Ascending aorta (tissue), 2 donors: Measurements from ENCODE around the gene RAD51B. TPM values are rescaled to one million over a fixed set of nuclear protein-coding genes. Genes with fewer than 3 reads are reported as not detected.
A peak's percentile ranks its signal among the peaks of the same experiment; 100 is the strongest.

ENCODE experiments used
- DNase-seq, 2 donors: peaks; one replicate each; pipeline ENCODE4 v3.0.0-alpha.2; 2019; ENCODE audit warnings: low spot score in 2 of 2
- H3K27ac ChIP-seq, 2 donors: fragments of 200-600 bp; sonication (generic); one replicate each; pipeline ENCODE4 v1.5.1; 2016 to 2017; ENCODE audit warnings: mild to moderate bottlenecking in 1 of 2
- H3K27me3 ChIP-seq: fragments of 200-600 bp; sonication (generic); one replicate; pipeline ENCODE4 v1.5.1; 2017
- H3K36me3 ChIP-seq, 2 donors: fragments of 200-600 bp; sonication (generic); one replicate each; pipeline ENCODE4 v1.5.1; 2016
- H3K4me1 ChIP-seq, 2 donors: fragments of 200-600 bp; sonication (generic); one replicate each; pipeline ENCODE4 v1.5.1; 2016 to 2017; ENCODE audit warnings: mild to moderate bottlenecking in 1 of 2
- H3K4me3 ChIP-seq, 2 donors: fragments of 200-600 bp; sonication (generic); one replicate each; pipeline ENCODE4 v1.5.1; 2016 to 2017; ENCODE audit warnings: mild to moderate bottlenecking in 1 of 2
- H3K9me3 ChIP-seq, 2 donors: fragments of 200-600 bp; sonication (generic); one replicate each; pipeline ENCODE4 v1.5.1; 2016
- intact Hi-C: fragments of 100-400 bp; cut with DNase I; formaldehyde crosslinking; loops from one replicate; pipeline ENCODE4 v1.15.1; 2023
- total RNA-seq: library from RNA; depleted of rRNA; stranded (reverse); fragments of >200 nt; gene quantifications from one replicate; pipeline ENCODE4 v1.1.0, GENCODE V29; 2016
- TF ChIP-seq, protein P1 (sequence below), 3 experiments: fragments of 200-600 bp in 2 of 3; fragments of 450-650 bp in 1 of 3; sonication (generic) in 2 of 3; IDR thresholded peaks; one replicate each; pipeline ENCODE4 v1.5.1; 2016 to 2019; ENCODE audit warnings: antibody characterized with exemption in 3 of 3, mild to moderate bottlenecking in 1 of 3, moderate library complexity in 1 of 3

The RAD51B gene
- total RNA-seq, 1 donor from 2014 or later: not detected

DNA sequence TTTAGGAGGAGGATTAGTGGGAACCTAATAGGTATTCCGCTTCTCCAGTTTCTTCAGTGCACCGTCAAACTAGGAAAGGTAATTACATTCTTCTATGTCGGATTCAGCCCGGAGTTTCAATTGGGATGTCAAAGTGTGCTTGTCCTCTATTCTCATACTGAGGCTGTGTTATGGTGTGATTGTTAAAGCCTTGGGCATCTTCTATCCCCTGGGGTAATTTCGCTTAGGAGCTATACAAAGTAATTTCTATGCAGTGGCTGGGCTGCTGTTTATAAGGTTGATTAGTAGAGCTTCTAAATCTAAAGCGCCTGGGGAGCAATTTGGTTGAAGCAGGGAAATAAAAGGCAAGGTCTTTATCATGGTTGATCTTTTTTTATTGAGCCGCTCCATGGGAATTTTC lies 573.7 kb downstream of the RAD51B start:
- H3K4me1 ChIP-seq: peaks cover 22 to 67% of the 10 kb centered on the region in 2 donors
- intact Hi-C loops: loop anchor here (2.0 to 5.0 kb wide), 2 partner anchors 146 to 398 kb away; no protein-coding TSS in a partner anchor

DNA sequence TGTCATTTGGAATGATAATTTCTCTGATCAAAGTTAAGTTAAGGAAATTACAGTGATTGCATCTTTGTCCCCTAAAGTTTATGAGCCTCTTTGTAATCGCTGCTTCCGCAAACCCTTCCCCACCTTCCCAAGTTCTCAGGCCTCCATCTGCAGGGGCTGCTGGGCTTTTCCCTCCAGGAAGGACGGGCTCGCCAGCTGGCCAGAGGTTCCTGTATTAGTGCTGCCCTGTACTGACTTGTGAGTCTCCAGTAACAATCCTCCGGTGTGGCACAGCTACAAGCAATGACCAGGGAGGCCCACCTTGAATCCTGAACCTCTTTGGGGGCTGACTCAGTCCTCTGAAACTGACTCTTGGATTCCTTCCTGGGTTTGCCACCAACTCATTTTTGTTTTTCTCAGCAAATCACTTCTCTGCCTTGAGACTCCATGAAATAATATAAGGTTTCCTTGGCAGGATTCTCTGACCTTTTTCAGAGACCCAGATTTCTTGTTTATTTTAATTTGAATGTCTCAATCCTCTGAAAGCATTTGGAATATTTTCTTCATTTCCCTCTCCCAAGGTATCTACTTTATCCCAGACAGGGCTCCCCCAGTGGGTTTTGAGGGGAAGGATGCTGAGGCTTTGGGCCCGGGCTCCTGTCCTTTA lies 574.7 kb downstream of the RAD51B start:
- Histone ChIP-seq H3K4me1 (peaks cover 22 to 67% of the 10 kb centered on the region in 2 donors), H3K4me3 (no peak overlapping the region), H3K27me3 (no peaks in the 10 kb centered on the region), H3K9me3 (no peaks in the 10 kb centered on the region), H3K36me3 (no peaks in the 10 kb centered on the region), H3K27ac (peak overlapping the region; percentile 85 to 91)
- no peak for DNase-seq
- intact Hi-C loops: loop anchor here (2.0 to 5.0 kb wide), 3 partner anchors 17 to 153 kb away; no protein-coding TSS in a partner anchor
- TF ChIP-seq, protein P1, sequence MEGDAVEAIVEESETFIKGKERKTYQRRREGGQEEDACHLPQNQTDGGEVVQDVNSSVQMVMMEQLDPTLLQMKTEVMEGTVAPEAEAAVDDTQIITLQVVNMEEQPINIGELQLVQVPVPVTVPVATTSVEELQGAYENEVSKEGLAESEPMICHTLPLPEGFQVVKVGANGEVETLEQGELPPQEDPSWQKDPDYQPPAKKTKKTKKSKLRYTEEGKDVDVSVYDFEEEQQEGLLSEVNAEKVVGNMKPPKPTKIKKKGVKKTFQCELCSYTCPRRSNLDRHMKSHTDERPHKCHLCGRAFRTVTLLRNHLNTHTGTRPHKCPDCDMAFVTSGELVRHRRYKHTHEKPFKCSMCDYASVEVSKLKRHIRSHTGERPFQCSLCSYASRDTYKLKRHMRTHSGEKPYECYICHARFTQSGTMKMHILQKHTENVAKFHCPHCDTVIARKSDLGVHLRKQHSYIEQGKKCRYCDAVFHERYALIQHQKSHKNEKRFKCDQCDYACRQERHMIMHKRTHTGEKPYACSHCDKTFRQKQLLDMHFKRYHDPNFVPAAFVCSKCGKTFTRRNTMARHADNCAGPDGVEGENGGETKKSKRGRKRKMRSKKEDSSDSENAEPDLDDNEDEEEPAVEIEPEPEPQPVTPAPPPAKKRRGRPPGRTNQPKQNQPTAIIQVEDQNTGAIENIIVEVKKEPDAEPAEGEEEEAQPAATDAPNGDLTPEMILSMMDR (IDR thresholded peaks at IDR 0.05): peak in 1 of 3 experiments; percentile 6

More for the DNA sequence above, 573.7 kb downstream of the RAD51B start:
- Histone ChIP-seq H3K27me3 (no peaks in the 10 kb centered on the region), H3K4me3 (no peak overlapping the region), H3K36me3 (no peaks in the 10 kb centered on the region), H3K27ac (peak overlapping the region; percentile 85 to 91), H3K9me3 (no peaks in the 10 kb centered on the region)
- TF ChIP-seq, protein P1 (IDR thresholded peaks at IDR 0.05): no peak
- DNase-seq: no peak

DNA sequence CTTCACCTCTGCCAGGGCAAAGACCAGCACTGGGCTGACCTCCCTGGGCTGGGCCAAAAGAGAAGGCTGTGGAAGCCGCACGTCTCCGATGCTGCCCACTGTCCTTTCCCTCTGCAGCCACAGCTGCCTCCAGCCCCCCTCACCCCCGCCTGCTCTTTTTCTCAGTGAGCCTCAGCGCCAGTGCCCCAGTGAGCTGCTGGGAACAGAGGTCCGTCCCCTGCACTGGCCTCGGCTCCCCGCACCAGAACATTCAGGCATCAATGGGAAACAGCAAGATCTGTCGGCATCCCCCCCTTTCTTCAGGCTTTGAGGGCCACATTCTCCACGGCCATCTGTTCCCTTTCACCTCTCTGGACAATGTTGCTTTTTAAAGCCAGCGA lies 575.2 kb downstream of the RAD51B start:
- intact Hi-C loops: loop anchor here (2.0 to 5.0 kb wide), 4 partner anchors 18 to 152 kb away; no protein-coding TSS in a partner anchor
- Histone ChIP-seq H3K36me3 (no peaks in the 10 kb centered on the region), H3K9me3 (no peaks in the 10 kb centered on the region), H3K27me3 (no peaks in the 10 kb centered on the region), H3K27ac (peak overlapping the region; percentile 85 to 91), H3K4me1 (peaks cover 22 to 66% of the 10 kb centered on the region in 2 donors), H3K4me3 (no peak overlapping the region)
- no peak for DNase-seq
- TF ChIP-seq, protein P1 (IDR thresholded peaks at IDR 0.05): no peak

DNA sequence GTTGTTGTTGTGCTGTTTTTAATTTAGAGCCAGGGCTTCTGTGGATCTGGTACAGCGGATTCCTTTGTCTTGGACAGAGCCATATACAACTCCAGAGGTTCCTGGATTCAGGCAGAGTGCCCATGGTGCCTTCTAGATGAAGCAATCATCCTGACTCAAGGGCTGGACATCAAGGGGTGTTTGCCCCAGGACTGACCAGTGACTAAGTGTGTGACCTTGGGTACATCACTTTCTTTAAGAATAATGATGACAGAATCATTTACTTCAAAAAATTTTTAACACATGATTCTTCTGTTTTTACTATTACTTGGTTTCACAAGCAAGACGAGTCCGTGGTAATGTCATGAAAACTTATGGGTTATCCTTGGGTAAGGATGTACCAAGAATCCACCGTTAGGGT lies 576.0 kb downstream of the RAD51B start:
- Histone ChIP-seq H3K27ac (peak overlapping the region; percentile 85 to 91), H3K4me1 (peaks cover 22 to 64% of the 10 kb centered on the region in 2 donors), H3K9me3 (no peaks in the 10 kb centered on the region), H3K36me3 (no peaks in the 10 kb centered on the region), H3K27me3 (no peaks in the 10 kb centered on the region), H3K4me3 (no peak overlapping the region)
- DNase-seq: peak; percentile 22 to 89
- TF ChIP-seq, protein P1 (IDR thresholded peaks at IDR 0.05): no peak
- intact Hi-C loops: loop anchor here (2.0 to 5.0 kb wide), 3 partner anchors 19 to 151 kb away; no protein-coding TSS in a partner anchor

DNA sequence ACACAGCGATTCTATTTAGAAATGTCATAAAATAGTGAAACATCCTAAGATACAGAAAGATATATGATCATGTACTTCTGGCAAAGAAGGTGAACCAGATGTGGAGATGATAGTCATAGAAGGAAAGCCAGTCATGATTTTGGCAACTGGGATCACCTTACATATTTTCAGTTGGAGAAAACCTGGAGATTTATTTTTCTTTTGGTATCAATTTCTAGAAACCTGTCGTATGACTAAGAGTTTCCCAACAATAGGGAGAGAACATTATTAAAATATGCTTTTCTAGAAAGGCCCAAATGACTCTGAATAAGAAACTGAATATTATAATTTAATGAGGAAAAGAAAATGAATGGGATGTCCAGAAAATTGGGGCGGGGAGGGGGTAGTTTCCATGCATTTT lies 576.9 kb downstream of the RAD51B start:
- H3K9me3 ChIP-seq: no peaks in the 10 kb centered on the region
- intact Hi-C loops: loop anchor here (5.0 kb wide), 1 partner anchor 111 kb away; no protein-coding TSS in a partner anchor
- DNase-seq: no peak
- peaks cover 27 to 67% of the 10 kb centered on the region in 2 donors for H3K4me1 ChIP-seq
- H3K27ac ChIP-seq: peak overlapping the region; percentile 51 to 91
- TF ChIP-seq, protein P1 (IDR thresholded peaks at IDR 0.05): no peak
- no peaks in the 10 kb centered on the region for H3K36me3 ChIP-seq
- H3K4me3 ChIP-seq: no peak overlapping the region
- no peaks in the 10 kb centered on the region for H3K27me3 ChIP-seq
